Measurements from ENCODE around the gene TMEM150A.
"Not testable (repeated sequence)": the region's sequence is repeated elsewhere in the genome, so short reads cannot be mapped to it uniquely, and the experiment has no call there.

GRCh38 chr2:85560403-85560726, 42.1 kb downstream of the TMEM150A start:
- not testable (repeated sequence) for TF ChIP-seq CTCF (IDR thresholded peaks at IDR 0.05; ENCODE audit: extremely low read depth in 1 of 2, insufficient read depth in 1 of 2, low read depth in 1 of 2, low read length in 2 of 2); POLR2A (IDR thresholded peaks at IDR 0.05; ENCODE audit: low read depth, low read length); MYC (IDR thresholded peaks at IDR 0.05; ENCODE audit: low read depth, low read length); JUN (IDR thresholded peaks at IDR 0.05; ENCODE audit: borderline replicate concordance, insufficient read depth, insufficient read length, low read depth); POLR2AphosphoS5 (IDR thresholded peaks at IDR 0.05; ENCODE audit: insufficient read depth, low read depth, low read length)

Data from endothelial cell of umbilical vein (primary cell).